Subcutaneous adipose tissue (tissue), 4 donors: ENCODE data around the gene CHSY3. TPM values are rescaled to one million over a fixed set of nuclear protein-coding genes. Genes with fewer than 3 reads are reported as not detected.

ENCODE experiments used
- total RNA-seq, 4 donors: library from RNA; depleted of rRNA; stranded (reverse); fragments of >200 nt; gene quantifications; one replicate each; pipeline ENCODE4 v1.1.0, GENCODE V29; 2016
- TF ChIP-seq, protein P1 (sequence below): fragments of 450-650 bp; IDR thresholded peaks from one replicate; pipeline ENCODE4 v1.5.1; 2016; ENCODE audit warnings: low read depth, mild to moderate bottlenecking, control low read depth, antibody characterized with exemption, moderate library complexity

CHSY3 gene
- total RNA-seq, 4 donors from 2014 or later, result 3.7 to 6.8 (median 5.9) TPM

DNA sequence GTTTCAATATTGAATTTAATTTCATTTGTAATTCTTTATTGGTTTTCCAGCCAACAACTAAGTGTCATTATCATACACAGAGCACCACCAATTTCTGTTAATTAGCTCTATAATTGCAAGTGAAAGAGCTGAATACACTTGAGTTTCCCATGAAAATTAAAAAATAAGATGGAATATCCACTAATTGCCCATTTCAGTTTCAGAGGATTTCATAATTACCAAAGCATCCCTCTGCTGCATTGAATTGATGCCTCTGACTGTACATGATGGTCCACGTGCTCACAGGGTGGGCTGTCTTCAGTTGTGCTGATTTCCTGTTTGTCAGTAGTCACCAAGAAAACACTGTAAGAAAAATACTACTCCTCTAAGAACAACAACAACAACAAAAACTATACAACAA lies 163.8 kb downstream of the CHSY3 start:
- TF ChIP-seq, protein P1, sequence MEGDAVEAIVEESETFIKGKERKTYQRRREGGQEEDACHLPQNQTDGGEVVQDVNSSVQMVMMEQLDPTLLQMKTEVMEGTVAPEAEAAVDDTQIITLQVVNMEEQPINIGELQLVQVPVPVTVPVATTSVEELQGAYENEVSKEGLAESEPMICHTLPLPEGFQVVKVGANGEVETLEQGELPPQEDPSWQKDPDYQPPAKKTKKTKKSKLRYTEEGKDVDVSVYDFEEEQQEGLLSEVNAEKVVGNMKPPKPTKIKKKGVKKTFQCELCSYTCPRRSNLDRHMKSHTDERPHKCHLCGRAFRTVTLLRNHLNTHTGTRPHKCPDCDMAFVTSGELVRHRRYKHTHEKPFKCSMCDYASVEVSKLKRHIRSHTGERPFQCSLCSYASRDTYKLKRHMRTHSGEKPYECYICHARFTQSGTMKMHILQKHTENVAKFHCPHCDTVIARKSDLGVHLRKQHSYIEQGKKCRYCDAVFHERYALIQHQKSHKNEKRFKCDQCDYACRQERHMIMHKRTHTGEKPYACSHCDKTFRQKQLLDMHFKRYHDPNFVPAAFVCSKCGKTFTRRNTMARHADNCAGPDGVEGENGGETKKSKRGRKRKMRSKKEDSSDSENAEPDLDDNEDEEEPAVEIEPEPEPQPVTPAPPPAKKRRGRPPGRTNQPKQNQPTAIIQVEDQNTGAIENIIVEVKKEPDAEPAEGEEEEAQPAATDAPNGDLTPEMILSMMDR, result no peak

DNA sequence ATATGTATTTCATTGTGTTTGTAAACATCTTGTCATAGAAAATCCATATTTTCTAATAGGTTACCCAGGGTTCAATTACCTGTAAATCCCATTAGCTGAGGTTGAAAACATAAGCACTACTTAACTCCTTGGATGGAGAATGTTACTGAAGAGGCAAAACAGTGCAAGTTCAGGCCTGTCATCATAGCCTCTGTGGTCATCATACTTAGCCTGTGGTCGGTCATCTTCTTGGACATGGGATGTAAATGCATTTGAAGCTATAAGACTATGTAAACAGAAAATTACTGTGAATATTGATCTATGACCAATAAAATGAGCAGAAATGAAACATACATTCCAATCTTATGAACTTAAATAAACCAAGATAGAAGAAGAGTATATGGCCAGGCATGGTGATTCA lies 164.7 kb downstream of the CHSY3 start:
- TF ChIP-seq, protein P1, result no peak

DNA sequence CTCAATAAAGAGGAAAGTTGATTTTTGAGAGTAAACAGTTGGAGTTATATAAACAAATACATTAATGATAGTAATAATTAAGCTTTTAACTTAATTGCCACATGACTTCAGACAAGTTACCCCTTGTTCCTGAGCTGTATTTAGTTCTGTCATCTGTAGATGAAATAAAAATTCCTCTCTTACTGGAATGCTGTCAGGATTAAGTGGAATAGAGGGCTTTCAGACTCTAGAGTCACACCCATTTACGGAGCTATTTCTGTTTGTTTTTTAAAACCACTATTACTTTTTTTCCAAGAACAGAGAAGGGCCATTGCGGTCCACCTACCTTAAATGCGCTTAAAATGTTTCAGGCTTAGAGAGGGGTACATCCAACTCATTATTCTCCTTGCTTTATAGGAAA lies 170.6 kb downstream of the CHSY3 start:
- TF ChIP-seq, protein P1, result no peak

DNA sequence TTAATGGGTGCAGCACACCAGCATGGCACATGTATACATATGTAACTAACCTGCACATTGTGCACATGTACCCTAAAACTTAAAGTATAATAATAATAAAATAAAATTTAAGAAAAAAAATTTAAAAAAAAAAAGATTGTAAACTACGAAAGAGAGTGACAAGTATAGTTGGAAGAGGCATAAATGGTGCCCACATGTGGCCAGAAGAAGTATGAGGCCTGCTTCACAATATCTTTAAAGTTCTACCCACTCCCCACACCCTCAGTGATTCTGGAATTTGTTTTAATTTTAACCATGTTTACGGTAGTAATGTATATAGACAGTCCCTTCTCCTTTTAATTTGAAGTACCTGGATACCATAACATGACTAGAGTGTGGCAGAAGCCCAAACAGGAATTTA lies 172.7 kb downstream of the CHSY3 start:
- TF ChIP-seq, protein P1, result no peak

DNA sequence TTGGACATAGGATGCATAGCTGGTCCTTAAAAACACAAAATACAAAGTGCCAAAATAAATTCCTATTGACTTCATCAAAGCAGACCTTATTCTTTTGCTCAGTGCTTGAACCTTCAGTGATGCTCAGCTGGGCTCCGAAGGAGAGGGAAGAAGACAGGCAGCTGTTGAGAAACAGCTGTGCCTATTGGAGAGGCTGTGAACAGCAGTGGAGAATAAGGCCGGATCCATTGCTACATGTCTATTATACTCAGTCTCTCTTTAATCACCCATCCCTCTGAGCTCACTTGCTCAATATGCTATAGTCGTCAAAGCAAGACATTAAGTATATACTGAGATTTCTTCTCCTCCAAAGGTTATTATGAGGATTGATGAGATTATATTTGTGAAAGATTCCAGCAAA lies 174.4 kb downstream of the CHSY3 start:
- TF ChIP-seq, protein P1, result no peak

DNA sequence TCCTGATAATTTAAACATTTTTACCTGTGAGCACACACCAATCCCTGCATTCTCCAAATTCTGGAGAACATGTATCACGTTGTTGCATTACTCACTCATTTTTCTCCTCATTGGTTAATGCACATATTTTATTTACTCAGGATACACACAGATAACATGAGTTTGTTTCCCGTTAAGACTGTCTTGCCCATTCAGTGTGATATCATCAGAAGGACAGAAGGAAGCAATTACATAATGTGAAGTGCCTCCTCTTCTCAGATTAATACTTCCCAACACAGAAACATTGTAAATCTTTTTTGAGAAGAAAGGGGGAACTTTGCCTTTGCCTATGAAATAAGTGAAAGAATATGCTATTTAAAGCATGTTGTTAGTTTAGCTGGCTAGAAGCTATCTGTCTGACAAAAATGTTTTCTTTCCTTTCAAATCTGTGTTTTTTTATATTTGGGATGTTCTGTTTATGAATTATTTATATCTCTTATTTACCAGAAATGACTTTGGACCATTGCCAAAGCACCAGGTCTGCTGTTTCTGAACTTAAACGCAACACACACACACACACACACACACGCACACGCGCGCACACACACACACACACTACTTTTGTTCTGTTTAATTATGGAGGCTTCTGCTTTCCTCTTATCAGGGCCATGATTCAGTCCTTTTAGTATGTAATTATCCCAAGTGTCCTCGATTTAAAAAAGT lies 186.5 kb downstream of the CHSY3 start:
- TF ChIP-seq, protein P1, result no peak

DNA sequence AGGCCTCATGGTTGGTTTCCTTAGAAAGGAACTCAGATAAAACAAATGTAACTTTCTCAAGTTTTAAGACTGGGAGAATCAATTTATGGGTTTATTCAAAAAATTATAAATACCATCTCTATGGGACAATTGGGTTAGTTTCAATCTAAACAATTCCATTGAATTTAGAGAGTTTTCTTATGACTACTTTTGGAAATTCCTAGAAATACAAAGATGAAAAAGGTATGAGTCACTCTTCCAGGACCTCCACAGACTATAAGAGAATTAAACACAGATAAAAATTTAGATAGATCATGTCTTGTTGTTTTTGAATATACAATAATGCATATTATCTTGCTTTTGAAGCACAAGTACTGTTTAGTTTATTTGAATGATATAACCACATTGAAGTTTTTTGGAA lies 188.7 kb downstream of the CHSY3 start:
- TF ChIP-seq, protein P1, result no peak
